ENCODE results near the gene CNGB1.
"Not testable (repeated sequence)": the region's sequence is repeated elsewhere in the genome, so short reads cannot be mapped to it uniquely, and the experiment has no call there.

Gene CNGB1

GRCh38 chr16:57923841-57924240 lies 47.1 kb downstream of the CNGB1 start:
- no peak for DNase-seq

- no peak for DNase-seq
These were observed 47.5 kb downstream of the CNGB1 start for GRCh38 chr16:57923418-57923817.

GRCh38 chr16:57920880-57921229 lies 50.1 kb downstream of the CNGB1 start:
- DNase-seq, result no peak

GRCh38 chr16:57920215-57920879 lies 50.6 kb downstream of the CNGB1 start:
- no peak for DNase-seq

- no peak for DNase-seq
These were observed 51.9 kb downstream of the CNGB1 start for GRCh38 chr16:57918994-57919393.

- DNase-seq, result no peak
These were observed 52.5 kb downstream of the CNGB1 start for GRCh38 chr16:57918444-57918843.

- not testable (repeated sequence) for DNase-seq
These were observed 53.0 kb downstream of the CNGB1 start for GRCh38 chr16:57917929-57918328.

- DNase-seq, result not testable (repeated sequence)
These were observed 53.4 kb downstream of the CNGB1 start for GRCh38 chr16:57917489-57917888.

GRCh38 chr16:57916735-57917438 lies 54.0 kb downstream of the CNGB1 start:
- DNase-seq, result no peak

GRCh38 chr16:57915811-57916488 lies 55.0 kb downstream of the CNGB1 start:
- no peak for DNase-seq

- DNase-seq, result no peak
These were observed 55.7 kb downstream of the CNGB1 start for GRCh38 chr16:57915267-57915666.

- no peak for DNase-seq
These were observed 56.4 kb downstream of the CNGB1 start for GRCh38 chr16:57914244-57915173.

GRCh38 chr16:57912529-57913260 lies 58.2 kb downstream of the CNGB1 start:
- DNase-seq, result no peak

- DNase-seq, result no peak
These were observed 59.2 kb downstream of the CNGB1 start for GRCh38 chr16:57911743-57912142.

GRCh38 chr16:57910696-57911095 lies 60.2 kb downstream of the CNGB1 start:
- DNase-seq, result no peak

GRCh38 chr16:57908409-57908987 lies 62.4 kb downstream of the CNGB1 start:
- DNase-seq, result no peak

- peak; percentile 8 for DNase-seq
These were observed 64.3 kb downstream of the CNGB1 start for GRCh38 chr16:57906382-57907316.

GRCh38 chr16:57904101-57904500 lies 66.8 kb downstream of the CNGB1 start:
- no peak for DNase-seq

- DNase-seq, result no peak
These were observed 67.3 kb downstream of the CNGB1 start for GRCh38 chr16:57903656-57904055.

- DNase-seq, result no peak
These were observed 69.4 kb downstream of the CNGB1 start for GRCh38 chr16:57901480-57902069.
